H1 (cell line): Measurements from ENCODE around the gene CLASP2. TPM values are rescaled to one million over a fixed set of nuclear protein-coding genes. Genes with fewer than 3 reads are reported as not detected.

Experiments
- CTCF ChIA-PET: fragments of 300-600 bp; sonication (Branson Sonifier 250); formaldehyde crosslinking; loops from one replicate; lab custom pipeline; 2021; ENCODE audit not compliant: partially characterized antibody; lab: Charles Lee
- POLR2A ChIA-PET: fragments of 300-600 bp; sonication (Branson Sonifier 250); formaldehyde crosslinking; loops from one replicate; lab custom pipeline; 2021; ENCODE audit warnings: inconsistent platforms; ENCODE audit not compliant: partially characterized antibody; lab: Charles Lee
- DNase-seq, 2 experiments: peaks; one replicate each; pipeline versions ENCODE4 v3.0.0 to v3.0.0-alpha.2; 2010 to 2022; ENCODE audit warnings: low spot score in 2 of 2, low read depth in 1 of 2, mixed read lengths in 1 of 2
- FAIRE-seq: peaks from 2 replicates; lab custom pipeline; 2011; peaks lifted over from hg19 to GRCh38; lab: Jason Lieb, UNC
- H2AFZ ChIP-seq: 2 replicates; pipeline ENCODE4 v1.8.1; 2012; ENCODE audit warnings: low read length, inconsistent platforms
- H2AK5ac ChIP-seq: 2 replicates; pipeline ENCODE4 v1.6.1; 2013; ENCODE audit warnings: low read depth, low read length
- H2BK120ac ChIP-seq: replicated peaks from 2 replicates; pipeline ENCODE3; 2013; ENCODE audit warnings: low read depth, low read length, inconsistent platforms
- H2BK12ac ChIP-seq: 2 replicates; pipeline ENCODE4 v1.6.1; 2013; ENCODE audit warnings: low read depth, low read length
- H2BK15ac ChIP-seq: 2 replicates; pipeline ENCODE4 v1.6.1; 2013; ENCODE audit warnings: low read length
- H2BK20ac ChIP-seq: 2 replicates; pipeline ENCODE4 v1.6.1; 2013; ENCODE audit warnings: low read length
- H2BK5ac ChIP-seq: 2 replicates; pipeline ENCODE4 v1.6.1; 2013; ENCODE audit warnings: low read depth, low read length
- H3K14ac ChIP-seq: 2 replicates; pipeline ENCODE4 v1.6.1; 2013; ENCODE audit warnings: inconsistent platforms; ENCODE audit not compliant: insufficient read length
- H3K18ac ChIP-seq: 2 replicates; pipeline ENCODE4 v1.6.1; 2013; ENCODE audit warnings: low read length; ENCODE audit errors: extremely low read depth
- H3K23ac ChIP-seq: 2 replicates; pipeline ENCODE4 v1.6.1; 2013; ENCODE audit warnings: inconsistent platforms; ENCODE audit not compliant: insufficient read length
- H3K23me2 ChIP-seq: 2 replicates; pipeline ENCODE4 v1.6.1; 2013; ENCODE audit warnings: low read depth, low read length
- H3K27ac ChIP-seq: 2 replicates; pipeline ENCODE4 v1.6.1; 2011; ENCODE audit warnings: low read depth, low read length, inconsistent platforms
- H3K27me3 ChIP-seq, 4 experiments: replicated peaks in 1 of 4; 1 replicate in 1 of 4; 2 replicates in 3 of 4; pipeline versions ENCODE4 v1.6.1 to v1.8.1; 2011 to 2013; ENCODE audit warnings: low read length in 3 of 4, mild to moderate bottlenecking in 3 of 4, inconsistent platforms in 2 of 4, mixed read lengths in 2 of 4, moderate library complexity in 1 of 4; ENCODE audit not compliant: control insufficient read depth in 3 of 4, insufficient read depth in 3 of 4; ENCODE audit errors: extremely low read depth in 1 of 4
- H3K36me3 ChIP-seq, 4 experiments: 2 replicates each; pipeline versions ENCODE4 v1.6.1 to v1.8.1; 2011 to 2013; ENCODE audit warnings: mild to moderate bottlenecking in 4 of 4, low read length in 3 of 4, moderate library complexity in 2 of 4, control low read depth in 1 of 4, inconsistent platforms in 1 of 4; ENCODE audit not compliant: insufficient read depth in 4 of 4, control insufficient read depth in 2 of 4
- H3K4ac ChIP-seq: replicated peaks from 2 replicates; pipeline ENCODE3; 2013; ENCODE audit warnings: low read length, low read depth, mixed read lengths, inconsistent platforms; ENCODE audit not compliant: insufficient read length
- H3K4me1 ChIP-seq, 4 experiments: replicated peaks in 1 of 4; 1 replicate in 1 of 4; 2 replicates in 3 of 4; pipeline versions ENCODE4 v1.6.1 to v1.8.1; 2011 to 2013; ENCODE audit warnings: low read length in 3 of 4, inconsistent platforms in 2 of 4, mixed read lengths in 1 of 4; ENCODE audit not compliant: insufficient read depth in 4 of 4, control insufficient read depth in 3 of 4
- H3K4me2 ChIP-seq, 2 experiments: 2 replicates each; pipeline versions ENCODE4 v1.6.1 to v1.8.1; 2011 to 2013; ENCODE audit warnings: low read depth in 2 of 2, low read length in 2 of 2, control low read depth in 1 of 2, inconsistent platforms in 1 of 2, mild to moderate bottlenecking in 1 of 2; ENCODE audit not compliant: insufficient read depth in 1 of 2
- H3K4me3 ChIP-seq, 4 experiments: fragments of 200-600, 300-600 bp in 1 of 4; sonication (generic), shearing (Covaris generic), sonication (Bioruptor Twin) in 1 of 4; 2 replicates each; pipeline versions ENCODE4 v1.5.1 to v1.8.1; 2011 to 2016; ENCODE audit warnings: low read length in 4 of 4, low read depth in 3 of 4, control low read depth in 2 of 4, inconsistent platforms in 2 of 4, mild to moderate bottlenecking in 2 of 4, mixed read lengths in 1 of 4, moderate library complexity in 1 of 4; ENCODE audit not compliant: insufficient read depth in 2 of 4; ENCODE audit errors: extremely low read depth in 1 of 4
- H3K56ac ChIP-seq: replicated peaks from 2 replicates; pipeline ENCODE3; 2013; ENCODE audit warnings: low read depth, mild to moderate bottlenecking, mixed read lengths, low read length, inconsistent platforms; ENCODE audit not compliant: insufficient read length
- H3K79me1 ChIP-seq: 2 replicates; pipeline ENCODE4 v1.6.1; 2013; ENCODE audit warnings: low read depth, low read length, control low read depth
- H3K79me2 ChIP-seq, 2 experiments: 2 replicates each; pipeline versions ENCODE4 v1.6.1 to v1.8.1; 2012 to 2013; ENCODE audit warnings: low read length in 2 of 2, mild to moderate bottlenecking in 2 of 2, inconsistent platforms in 1 of 2; ENCODE audit not compliant: insufficient read depth in 2 of 2, control insufficient read depth in 1 of 2
- H3K9ac ChIP-seq, 4 experiments: replicated peaks in 1 of 4; 1 replicate in 1 of 4; 2 replicates in 3 of 4; pipeline versions ENCODE4 v1.6.1 to v1.8.1; 2011 to 2013; ENCODE audit warnings: low read depth in 3 of 4, low read length in 3 of 4, control low read depth in 2 of 4, mild to moderate bottlenecking in 2 of 4, moderate library complexity in 2 of 4, inconsistent platforms in 1 of 4; ENCODE audit errors: extremely low read depth in 1 of 4
- H3K9me3 ChIP-seq, 2 experiments: 2 replicates each; pipeline versions ENCODE4 v1.6.1 to v1.8.1; 2012 to 2013; ENCODE audit warnings: mild to moderate bottlenecking in 2 of 2, moderate library complexity in 2 of 2, control low read depth in 1 of 2, inconsistent platforms in 1 of 2, low read depth in 1 of 2, low read length in 1 of 2, mixed read lengths in 1 of 2; ENCODE audit not compliant: insufficient read depth in 2 of 2
- H4K20me1 ChIP-seq, 2 experiments: replicated peaks in 1 of 2; 2 replicates each; pipeline versions ENCODE3 to v1.8.1; 2011 to 2013; ENCODE audit warnings: inconsistent platforms in 2 of 2, low read length in 2 of 2, mild to moderate bottlenecking in 1 of 2; ENCODE audit not compliant: insufficient read depth in 2 of 2, control insufficient read depth in 1 of 2
- H4K5ac ChIP-seq: 2 replicates; pipeline ENCODE4 v1.6.1; 2013; ENCODE audit warnings: low read length, low read depth, mixed read lengths, inconsistent platforms; ENCODE audit not compliant: insufficient read length
- H4K8ac ChIP-seq: 2 replicates; pipeline ENCODE4 v1.8.0; 2013; ENCODE audit warnings: mild to moderate bottlenecking, moderate library complexity, low read length, inconsistent platforms; ENCODE audit not compliant: insufficient read depth; ENCODE audit errors: extremely low read depth
- H4K91ac ChIP-seq: replicated peaks from 2 replicates; pipeline ENCODE3; 2013; ENCODE audit warnings: low read length, mixed read lengths, inconsistent platforms; ENCODE audit not compliant: insufficient read length
- CEBPB ChIP-seq: IDR thresholded peaks from 2 replicates; pipeline ENCODE4 v1.6.1; 2012; ENCODE audit warnings: low read depth, low read length
- CTCF ChIP-seq, 3 experiments: IDR thresholded peaks; 1 replicate in 2 of 3; 2 replicates in 1 of 3; pipeline versions ENCODE4 v1.5.1 to v1.6.1; 2011; ENCODE audit warnings: low read length in 3 of 3, mild to moderate bottlenecking in 3 of 3, inconsistent platforms in 2 of 3, low read depth in 1 of 3, moderate library complexity in 1 of 3; ENCODE audit not compliant: insufficient read depth in 1 of 3; ENCODE audit errors: control extremely low read depth in 1 of 3
- KDM5A ChIP-seq: fragments of 200-600 bp; IDR thresholded peaks from 2 replicates; pipeline ENCODE4 v1.7.1; 2012; ENCODE audit warnings: mild to moderate bottlenecking, low read length, inconsistent platforms, mixed read lengths
- POLR2A ChIP-seq, 2 experiments: IDR thresholded peaks; 1 replicate in 1 of 2; 2 replicates in 1 of 2; pipeline ENCODE4 v1.6.1; 2011; ENCODE audit warnings: low read depth in 2 of 2, low read length in 2 of 2, mild to moderate bottlenecking in 2 of 2; ENCODE audit errors: control extremely low read depth in 1 of 2
- RAD21 ChIP-seq, 2 experiments: IDR thresholded peaks in 1 of 2; conservative IDR thresholded peaks in 1 of 2; 2 replicates each; pipeline ENCODE4 v1.6.1; 2011; ENCODE audit warnings: low read depth in 2 of 2, low read length in 2 of 2, improper control_type of control experiment in 1 of 2, inconsistent platforms in 1 of 2, mild to moderate bottlenecking in 1 of 2, moderate library complexity in 1 of 2
- SIX5 ChIP-seq: IDR thresholded peaks from 2 replicates; pipeline ENCODE4 v1.6.1; 2011; ENCODE audit warnings: mild to moderate bottlenecking, low read depth, low read length
- WGBS, 2 experiments: shearing (Covaris generic) in 1 of 2; methylation state at CpG; one replicate each; pipeline versions ENCODE4 v1.1.6 to v1.1.7; 2013 to 2015; ENCODE audit warnings: low lambda C conversion rate in 2 of 2, mixed read lengths in 2 of 2, inconsistent platforms in 1 of 2, low coverage in 1 of 2, missing lambda C conversion rate in 1 of 2; ENCODE audit not compliant: insufficient replicate concordance in 2 of 2, insufficient coverage in 1 of 2, insufficient read length in 1 of 2; ENCODE audit errors: extremely low coverage in 1 of 2, missing lambda C conversion rate in 1 of 2; 5-methylcytosine and 5-hydroxymethylcytosine counted together
- polyA plus RNA-seq, 7 experiments: library from polyadenylated mRNA; depleted of rRNA in 3 of 7; stranded (reverse) in 5 of 7; unstranded in 2 of 7; fragments of >200 nt in 5 of 7; fragments of 200-250 nt in 2 of 7; gene quantifications; 1 replicate in 5 of 7; 2 replicates in 1 of 7; 4 replicates in 1 of 7; pipeline versions ENCODE4 v1.2.1 to v1.2.3, GENCODE V29; 2011 to 2013; ENCODE audit warnings: missing spikeins in 2 of 7, mixed read lengths in 2 of 7
- total RNA-seq: library from RNA; stranded (reverse); fragmentation: NEBNext Ultra II Directional; extraction: Animal tissue kit (Norgen Biotek cat#: 25700); gene quantifications from 2 replicates; pipeline ENCODE4 v1.2.1, GENCODE V29; 2021

The CLASP2 gene
- total and polyA plus RNA-seq, 2 of the 8 experiments (the other 6 are each of a cell fraction or from before 2014, with no cell fraction given): 21.7 to 58.0 TPM

- H3K4me3 ChIP-seq: no peak overlapping the region
- H3K4me1 ChIP-seq: no peaks in the 10 kb centered on the region
- WGBS, 2 experiments: 67% methylated on average over 6 of the region's 6 CpGs; no CpG with 5 or more reads in 1 of the 2 experiments
- no peak overlapping the region for H3K23ac ChIP-seq
- H3K4ac ChIP-seq: no peak overlapping the region
- H3K56ac ChIP-seq: no peak overlapping the region
- no peak overlapping the region for H2AFZ ChIP-seq
- H3K18ac ChIP-seq: no peak overlapping the region
- DNase-seq: no peak
- no peaks in the 10 kb centered on the region for H3K23me2 ChIP-seq
- H3K36me3 ChIP-seq: no peaks in the 10 kb centered on the region; a peak in 1 of 8 replicates
- no peaks in the 10 kb centered on the region for H3K79me1 ChIP-seq
- no peak overlapping the region for H3K9ac ChIP-seq
- no peak overlapping the region for H4K5ac ChIP-seq
- peak in 2 of 3 experiments; percentile 44 to 58; a peak in 2 of 4 replicates for TF ChIP-seq CTCF (IDR thresholded peaks at IDR 0.05; ENCODE audit: control extremely low read depth in 1 of 3, insufficient read depth in 1 of 3, low read depth in 1 of 3, low read length in 3 of 3)
- peak; percentile 76 to 79 for TF ChIP-seq RAD21 (IDR thresholded peaks at IDR 0.05 in 1 of 2, conservative IDR thresholded peaks at IDR 0.05 in 1 of 2; ENCODE audit: low read depth in 2 of 2, low read length in 2 of 2)
- 0 out of 2 replicates have a peak, but pooled peaks have one; percentile 18 for TF ChIP-seq CEBPB
- TF ChIP-seq KDM5A: no peak
- TF ChIP-seq POLR2A (IDR thresholded peaks at IDR 0.05; ENCODE audit: control extremely low read depth in 1 of 2, low read depth in 2 of 2, low read length in 2 of 2): no peak
- TF ChIP-seq SIX5: no peak
- no peak overlapping the region for H2BK120ac ChIP-seq
- H4K8ac ChIP-seq: no peak overlapping the region
- no peaks in the 10 kb centered on the region for H3K27me3 ChIP-seq
- H2BK15ac ChIP-seq: no peak overlapping the region
- CTCF ChIA-PET: interaction anchor here (0.6 to 2.9 kb wide), 18 partner anchors 9 to 373 kb away, joined by 3 to 50 read pairs (median 6); partner anchors contain the start of gene PDCD6IP
- H4K91ac ChIP-seq: no peak overlapping the region
- H2BK12ac ChIP-seq: no peak overlapping the region
- H3K27ac ChIP-seq: no peak overlapping the region
- FAIRE-seq: peak; percentile 74
- no peak overlapping the region for H2AK5ac ChIP-seq
- POLR2A ChIA-PET: interaction anchor here (0.7 to 1.6 kb wide), 3 partner anchors 10 to 151 kb away, joined by 3 to 4 read pairs (median 3); no protein-coding TSS in a partner anchor
- no peaks in the 10 kb centered on the region for H3K79me2 ChIP-seq
- no peak overlapping the region for H3K14ac ChIP-seq
- no peaks in the 10 kb centered on the region for H3K9me3 ChIP-seq
- no peaks in the 10 kb centered on the region for H4K20me1 ChIP-seq
- H3K4me2 ChIP-seq: no peak overlapping the region
- H2BK5ac ChIP-seq: no peak overlapping the region
- no peak overlapping the region for H2BK20ac ChIP-seq
Measured at GRCh38 chr3:33636125-33636850, 81.8 kb downstream of the CLASP2 start.
